ENCODE data around the gene HEXB.

- no peak for TF ChIP-seq POLR2A (IDR thresholded peaks at IDR 0.05)
- no peak for TF ChIP-seq CTCF (IDR thresholded peaks at IDR 0.05)
These were observed 77.6 kb downstream of the HEXB start for GRCh38 chr5:74762599-74762998.
